Memory B cell (primary cell): ENCODE data around the gene TMEM266.

Source experiments
- ATAC-seq: fragments of 150-1000 bp; cut with Tn5 transposase; 2 replicates; pipeline ENCODE4 v1.10.0; 2021; ENCODE audit warnings: low read depth, mild to moderate bottlenecking, moderate library complexity
- DNase-seq, 2 donors: peaks; one replicate each; pipeline ENCODE4 v3.0.0; 2022; ENCODE audit warnings: low spot score in 2 of 2
- H3K27ac Mint-ChIP-seq: one replicate; pipeline ENCODE4 v1.8.0; 2022; ENCODE audit warnings: mild to moderate bottlenecking, moderate library complexity, mixed read lengths
- H3K27me3 Mint-ChIP-seq: one replicate; pipeline ENCODE4 v1.8.0; 2022; ENCODE audit warnings: mixed read lengths
- H3K36me3 Mint-ChIP-seq: one replicate; pipeline ENCODE4 v1.8.0; 2022; ENCODE audit warnings: mild to moderate bottlenecking, mixed read lengths
- H3K4me1 Mint-ChIP-seq: one replicate; pipeline ENCODE4 v1.8.0; 2022; ENCODE audit warnings: mixed read lengths
- H3K4me3 Mint-ChIP-seq: one replicate; pipeline ENCODE4 v1.8.0; 2022; ENCODE audit warnings: mild to moderate bottlenecking, moderate library complexity, mixed read lengths
- H3K9me3 Mint-ChIP-seq: one replicate; pipeline ENCODE4 v1.8.0; 2022; ENCODE audit warnings: mixed read lengths

Gene TMEM266

GRCh38 chr15:76208084-76208785 is 148.4 kb downstream of the TMEM266 start:
- no peaks in the 10 kb centered on the region for H3K4me1 Mint-ChIP-seq
- ATAC-seq (no peak), DNase-seq (no peak)
- H3K27me3 Mint-ChIP-seq: no peaks in the 10 kb centered on the region
- H3K9me3 Mint-ChIP-seq: no peaks in the 10 kb centered on the region
- peak overlapping the region; percentile 32 for H3K27ac Mint-ChIP-seq
- no peak overlapping the region for H3K4me3 Mint-ChIP-seq
- H3K36me3 Mint-ChIP-seq: peaks cover 17% of the 10 kb centered on the region

- Mint-ChIP-seq H3K9me3 (no peaks in the 10 kb centered on the region), H3K27me3 (no peaks in the 10 kb centered on the region), H3K4me3 (no peak overlapping the region), H3K36me3 (peaks cover 19% of the 10 kb centered on the region), H3K27ac (no peak overlapping the region), H3K4me1 (no peaks in the 10 kb centered on the region)
- ATAC-seq: no peak
- DNase-seq: no peak
Measured at GRCh38 chr15:76208786-76209424, 149.1 kb downstream of the TMEM266 start.

GRCh38 chr15:76209523-76209922 is 149.7 kb downstream of the TMEM266 start:
- Mint-ChIP-seq H3K9me3 (no peaks in the 10 kb centered on the region), H3K27ac (no peak overlapping the region), H3K36me3 (peaks cover 19% of the 10 kb centered on the region), H3K27me3 (no peaks in the 10 kb centered on the region), H3K4me1 (no peaks in the 10 kb centered on the region), H3K4me3 (no peak overlapping the region)
- ATAC-seq (no peak), DNase-seq (no peak)

- no peak overlapping the region for H3K27ac Mint-ChIP-seq
- H3K4me1 Mint-ChIP-seq: no peaks in the 10 kb centered on the region
- no peak overlapping the region for H3K4me3 Mint-ChIP-seq
- ATAC-seq: no peak
- H3K9me3 Mint-ChIP-seq: no peaks in the 10 kb centered on the region
- no peaks in the 10 kb centered on the region for H3K27me3 Mint-ChIP-seq
- no peak for DNase-seq
- peaks cover 19% of the 10 kb centered on the region for H3K36me3 Mint-ChIP-seq
Measured at GRCh38 chr15:76209942-76210341, 150.2 kb downstream of the TMEM266 start.

- no peaks in the 10 kb centered on the region for H3K27me3 Mint-ChIP-seq
- H3K9me3 Mint-ChIP-seq: no peaks in the 10 kb centered on the region
- H3K4me3 Mint-ChIP-seq: no peak overlapping the region
- H3K27ac Mint-ChIP-seq: no peak overlapping the region
- ATAC-seq: no peak
- no peak for DNase-seq
- H3K4me1 Mint-ChIP-seq: peaks cover 2% of the 10 kb centered on the region
- peaks cover 35% of the 10 kb centered on the region for H3K36me3 Mint-ChIP-seq
Measured at GRCh38 chr15:76215634-76216033, 155.8 kb downstream of the TMEM266 start.

GRCh38 chr15:76217029-76217881 is 157.5 kb downstream of the TMEM266 start:
- H3K27ac Mint-ChIP-seq: peak overlapping the region; percentile 10
- ATAC-seq (no peak), DNase-seq (no peak)
- peaks cover 2% of the 10 kb centered on the region for H3K4me1 Mint-ChIP-seq
- H3K36me3 Mint-ChIP-seq: peaks cover 37% of the 10 kb centered on the region
- no peaks in the 10 kb centered on the region for H3K27me3 Mint-ChIP-seq
- H3K4me3 Mint-ChIP-seq: no peak overlapping the region
- H3K9me3 Mint-ChIP-seq: peaks cover 2% of the 10 kb centered on the region

GRCh38 chr15:76217882-76218217 is 158.1 kb downstream of the TMEM266 start:
- H3K27ac Mint-ChIP-seq: no peak overlapping the region

GRCh38 chr15:76221085-76221767 is 161.4 kb downstream of the TMEM266 start:
- ATAC-seq: no peak
- no peaks in the 10 kb centered on the region for H3K27me3 Mint-ChIP-seq
- peaks cover 44% of the 10 kb centered on the region for H3K36me3 Mint-ChIP-seq
- no peak overlapping the region for H3K4me3 Mint-ChIP-seq
- H3K9me3 Mint-ChIP-seq: peaks cover 2% of the 10 kb centered on the region
- DNase-seq: no peak
- peaks cover 2% of the 10 kb centered on the region for H3K4me1 Mint-ChIP-seq
- no peak overlapping the region for H3K27ac Mint-ChIP-seq

More at GRCh38 chr15:76217882-76218217, 158.1 kb downstream of the TMEM266 start:
- no peak overlapping the region for H3K4me3 Mint-ChIP-seq
- H3K9me3 Mint-ChIP-seq: peaks cover 2% of the 10 kb centered on the region
- H3K27me3 Mint-ChIP-seq: no peaks in the 10 kb centered on the region
- DNase-seq (no peak), ATAC-seq (no peak)
- H3K4me1 Mint-ChIP-seq: peaks cover 2% of the 10 kb centered on the region
- peaks cover 34% of the 10 kb centered on the region for H3K36me3 Mint-ChIP-seq

GRCh38 chr15:76222159-76222558 is 162.4 kb downstream of the TMEM266 start:
- Mint-ChIP-seq H3K4me1 (peaks cover 1% of the 10 kb centered on the region), H3K9me3 (peaks cover 2% of the 10 kb centered on the region), H3K27ac (no peak overlapping the region), H3K27me3 (no peaks in the 10 kb centered on the region), H3K36me3 (peaks cover 42% of the 10 kb centered on the region), H3K4me3 (no peak overlapping the region)
- no peak for DNase-seq
- no peak for ATAC-seq

- Mint-ChIP-seq H3K4me1 (no peaks in the 10 kb centered on the region), H3K27ac (no peak overlapping the region), H3K9me3 (peaks cover 2% of the 10 kb centered on the region), H3K4me3 (no peak overlapping the region), H3K36me3 (peaks cover 39% of the 10 kb centered on the region), H3K27me3 (no peaks in the 10 kb centered on the region)
- no peak for ATAC-seq
- no peak for DNase-seq
Measured at GRCh38 chr15:76223521-76223920, 163.7 kb downstream of the TMEM266 start.

- Mint-ChIP-seq H3K36me3 (peaks cover 21% of the 10 kb centered on the region), H3K27me3 (no peaks in the 10 kb centered on the region), H3K4me3 (no peak overlapping the region), H3K27ac (no peak overlapping the region), H3K9me3 (no peaks in the 10 kb centered on the region), H3K4me1 (no peaks in the 10 kb centered on the region)
- DNase-seq (no peak), ATAC-seq (no peak)
Measured at GRCh38 chr15:76229266-76229665, 169.5 kb downstream of the TMEM266 start.

GRCh38 chr15:76233921-76234320 is 174.1 kb downstream of the TMEM266 start:
- no peak overlapping the region for H3K4me3 Mint-ChIP-seq
- H3K27ac Mint-ChIP-seq: no peak overlapping the region
- H3K36me3 Mint-ChIP-seq: peaks cover 9% of the 10 kb centered on the region
- no peaks in the 10 kb centered on the region for H3K9me3 Mint-ChIP-seq
- peaks cover 2% of the 10 kb centered on the region for H3K4me1 Mint-ChIP-seq
- ATAC-seq: no peak
- DNase-seq: no peak
- H3K27me3 Mint-ChIP-seq: no peaks in the 10 kb centered on the region

GRCh38 chr15:76234337-76234889 is 174.6 kb downstream of the TMEM266 start:
- ATAC-seq (no peak), DNase-seq (no peak)
- Mint-ChIP-seq H3K27me3 (no peaks in the 10 kb centered on the region), H3K4me1 (peaks cover 2% of the 10 kb centered on the region), H3K36me3 (peaks cover 9% of the 10 kb centered on the region), H3K4me3 (no peak overlapping the region), H3K27ac (no peak overlapping the region), H3K9me3 (no peaks in the 10 kb centered on the region)
